ENCODE measurements around the gene EIF5.

DNA sequence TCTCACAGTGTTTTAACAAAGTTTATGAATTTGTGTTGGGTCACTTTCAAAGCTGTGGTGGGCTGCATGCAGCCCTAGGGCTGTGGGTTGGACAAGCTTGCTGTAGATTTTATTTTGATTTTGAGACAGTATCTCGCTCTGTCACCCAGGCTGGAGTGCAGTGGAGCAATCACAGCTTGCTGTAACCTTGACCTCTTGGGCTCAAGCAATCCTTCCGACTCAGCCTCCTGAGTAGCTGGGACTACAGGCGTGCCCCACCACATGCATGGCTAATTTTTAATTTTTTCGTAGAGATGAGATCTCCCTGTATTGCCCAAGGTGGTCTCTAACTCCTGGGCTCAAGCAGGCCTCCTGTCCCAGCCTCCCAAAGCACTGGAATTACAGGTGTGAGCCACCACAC is 56.6 kb downstream of the EIF5 start:
- TF ChIP-seq, protein P1, sequence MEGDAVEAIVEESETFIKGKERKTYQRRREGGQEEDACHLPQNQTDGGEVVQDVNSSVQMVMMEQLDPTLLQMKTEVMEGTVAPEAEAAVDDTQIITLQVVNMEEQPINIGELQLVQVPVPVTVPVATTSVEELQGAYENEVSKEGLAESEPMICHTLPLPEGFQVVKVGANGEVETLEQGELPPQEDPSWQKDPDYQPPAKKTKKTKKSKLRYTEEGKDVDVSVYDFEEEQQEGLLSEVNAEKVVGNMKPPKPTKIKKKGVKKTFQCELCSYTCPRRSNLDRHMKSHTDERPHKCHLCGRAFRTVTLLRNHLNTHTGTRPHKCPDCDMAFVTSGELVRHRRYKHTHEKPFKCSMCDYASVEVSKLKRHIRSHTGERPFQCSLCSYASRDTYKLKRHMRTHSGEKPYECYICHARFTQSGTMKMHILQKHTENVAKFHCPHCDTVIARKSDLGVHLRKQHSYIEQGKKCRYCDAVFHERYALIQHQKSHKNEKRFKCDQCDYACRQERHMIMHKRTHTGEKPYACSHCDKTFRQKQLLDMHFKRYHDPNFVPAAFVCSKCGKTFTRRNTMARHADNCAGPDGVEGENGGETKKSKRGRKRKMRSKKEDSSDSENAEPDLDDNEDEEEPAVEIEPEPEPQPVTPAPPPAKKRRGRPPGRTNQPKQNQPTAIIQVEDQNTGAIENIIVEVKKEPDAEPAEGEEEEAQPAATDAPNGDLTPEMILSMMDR (conservative IDR thresholded peaks at IDR 0.05) = no peak
- no peak for TF ChIP-seq ZFX (IDR thresholded peaks at IDR 0.05)

Measured in C4-2B (cell line).